GM12874 (cell line): ENCODE results near the gene ATP5ME.

ENCODE experiments used
- TF ChIP-seq, protein P1 (sequence below): IDR thresholded peaks from 2 replicates; pipeline ENCODE4 v1.5.1; 2011; ENCODE audit warnings: low read depth, mild to moderate bottlenecking, control low read depth, low read length, moderate library complexity; ENCODE audit not compliant: insufficient read depth

Gene ATP5ME

DNA sequence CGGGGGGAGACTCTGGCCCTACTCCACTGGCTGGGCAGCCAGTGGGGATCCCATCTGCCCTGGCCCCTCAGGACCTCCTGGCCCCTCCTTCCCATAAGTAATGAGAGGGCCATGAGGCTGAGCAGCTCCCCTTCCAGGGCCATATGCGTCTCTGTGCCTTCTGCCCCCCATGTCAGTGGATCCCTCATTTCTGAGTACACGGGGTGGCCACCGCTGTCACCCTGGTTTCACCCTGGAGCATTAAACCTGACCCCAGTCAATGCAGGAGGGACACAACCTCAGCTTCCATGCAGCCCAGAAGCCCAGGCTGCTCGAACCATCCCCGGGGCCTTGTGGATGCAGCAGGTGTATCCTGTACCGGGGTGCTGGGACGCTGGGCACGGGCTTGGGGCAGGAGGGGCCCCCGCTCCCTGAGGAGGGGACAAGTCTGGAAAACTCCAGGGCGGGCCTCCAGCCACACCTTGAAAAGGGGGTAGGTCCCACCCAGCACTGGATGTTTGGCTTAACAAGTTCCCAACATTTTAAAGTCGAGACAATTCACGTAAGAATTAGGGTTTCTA, 24.2 kb downstream of the ATP5ME start:
- TF ChIP-seq, protein P1, sequence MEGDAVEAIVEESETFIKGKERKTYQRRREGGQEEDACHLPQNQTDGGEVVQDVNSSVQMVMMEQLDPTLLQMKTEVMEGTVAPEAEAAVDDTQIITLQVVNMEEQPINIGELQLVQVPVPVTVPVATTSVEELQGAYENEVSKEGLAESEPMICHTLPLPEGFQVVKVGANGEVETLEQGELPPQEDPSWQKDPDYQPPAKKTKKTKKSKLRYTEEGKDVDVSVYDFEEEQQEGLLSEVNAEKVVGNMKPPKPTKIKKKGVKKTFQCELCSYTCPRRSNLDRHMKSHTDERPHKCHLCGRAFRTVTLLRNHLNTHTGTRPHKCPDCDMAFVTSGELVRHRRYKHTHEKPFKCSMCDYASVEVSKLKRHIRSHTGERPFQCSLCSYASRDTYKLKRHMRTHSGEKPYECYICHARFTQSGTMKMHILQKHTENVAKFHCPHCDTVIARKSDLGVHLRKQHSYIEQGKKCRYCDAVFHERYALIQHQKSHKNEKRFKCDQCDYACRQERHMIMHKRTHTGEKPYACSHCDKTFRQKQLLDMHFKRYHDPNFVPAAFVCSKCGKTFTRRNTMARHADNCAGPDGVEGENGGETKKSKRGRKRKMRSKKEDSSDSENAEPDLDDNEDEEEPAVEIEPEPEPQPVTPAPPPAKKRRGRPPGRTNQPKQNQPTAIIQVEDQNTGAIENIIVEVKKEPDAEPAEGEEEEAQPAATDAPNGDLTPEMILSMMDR, result no peak

DNA sequence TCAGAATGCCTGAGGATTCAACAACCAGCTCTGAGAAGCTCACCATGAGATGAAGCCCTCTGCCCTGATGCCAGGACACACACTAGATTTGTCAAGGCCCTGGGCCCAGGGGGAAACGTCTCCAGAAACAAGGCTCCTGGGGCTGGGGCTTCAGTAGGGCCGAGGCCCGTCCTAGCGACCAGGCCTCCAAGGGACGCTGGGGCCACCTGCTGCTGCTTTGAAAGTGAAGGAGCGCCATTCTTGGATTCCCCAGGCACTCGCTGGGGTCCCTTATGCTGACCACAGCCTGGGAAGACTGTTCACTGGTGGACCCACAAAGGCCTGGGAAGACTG, 24.8 kb downstream of the ATP5ME start:
- TF ChIP-seq, protein P1, result no peak

DNA sequence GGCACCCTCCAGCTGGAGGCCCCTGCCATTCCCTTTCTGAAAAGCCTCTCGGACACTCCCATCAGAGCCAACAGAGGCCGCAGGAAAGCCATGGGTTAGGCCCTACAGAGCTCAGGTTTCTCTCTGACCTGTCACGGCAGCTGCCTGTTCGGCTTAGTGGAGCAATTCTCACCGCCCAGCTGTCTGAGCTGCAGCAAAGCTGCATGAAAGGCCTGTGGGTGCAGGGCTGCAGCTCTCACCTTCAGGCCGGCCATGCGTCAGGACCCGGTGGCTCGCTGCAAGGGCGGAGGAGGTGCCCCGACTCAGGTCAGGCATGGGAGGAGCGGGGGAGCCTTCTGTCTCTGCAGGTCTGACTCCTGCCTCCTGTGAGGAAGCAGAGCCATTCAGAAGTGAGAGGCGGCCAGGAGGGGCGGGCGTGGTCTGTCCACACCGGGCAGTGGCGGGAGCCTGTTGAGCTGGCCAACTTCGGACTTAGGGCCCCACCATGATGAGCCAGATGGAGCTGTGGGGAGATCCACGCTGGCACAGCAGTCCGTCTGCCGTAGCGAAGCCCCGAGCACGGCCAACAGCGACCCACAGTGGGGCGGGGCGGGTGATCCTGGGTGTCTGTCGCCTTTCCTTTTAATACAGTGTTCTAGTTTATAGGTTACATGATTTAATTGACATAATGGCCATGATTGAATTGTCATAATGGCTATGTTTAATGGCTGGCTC, 25.3 kb downstream of the ATP5ME start:
- TF ChIP-seq, protein P1, result no peak

DNA sequence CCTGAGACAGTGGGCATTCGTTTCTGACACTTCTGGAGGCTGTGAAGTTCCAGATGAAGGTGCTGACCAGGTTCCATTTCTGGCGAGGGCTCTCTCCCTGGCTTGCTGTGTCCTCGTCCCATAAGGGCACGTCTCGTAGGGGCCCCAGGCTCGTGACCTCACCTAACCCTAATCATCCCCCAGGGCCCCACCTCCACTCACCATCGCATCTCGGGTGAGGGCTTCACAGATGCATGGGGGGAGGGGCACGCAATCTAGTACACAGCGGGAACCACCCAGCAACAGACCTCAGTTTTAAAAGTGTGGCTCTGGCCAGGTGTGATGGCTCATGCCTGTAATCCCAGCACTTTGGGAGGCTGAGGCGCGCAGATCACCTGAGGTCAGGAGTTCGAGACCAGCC, 26.6 kb downstream of the ATP5ME start:
- TF ChIP-seq, protein P1, result no peak

DNA sequence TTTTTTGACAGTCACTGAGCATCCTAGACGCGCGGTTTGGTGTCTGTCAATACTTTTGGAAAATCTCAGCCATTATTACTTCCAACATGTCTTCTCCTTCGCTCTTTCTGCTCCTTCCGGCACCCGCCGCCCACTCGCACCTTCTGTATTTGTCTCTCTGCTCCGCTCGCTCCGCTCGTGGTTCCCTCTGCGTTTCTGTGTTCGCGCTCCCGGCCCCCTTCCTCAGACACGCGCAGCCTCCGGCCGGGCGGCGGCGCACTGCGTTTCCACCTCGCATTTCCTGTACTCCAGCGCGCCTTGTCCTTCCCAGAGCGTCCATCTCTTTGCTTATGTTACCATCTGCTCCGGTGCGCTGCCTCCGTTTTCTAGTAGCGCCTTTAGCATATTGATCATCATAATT, 27.6 kb downstream of the ATP5ME start:
- TF ChIP-seq, protein P1, result no peak

DNA sequence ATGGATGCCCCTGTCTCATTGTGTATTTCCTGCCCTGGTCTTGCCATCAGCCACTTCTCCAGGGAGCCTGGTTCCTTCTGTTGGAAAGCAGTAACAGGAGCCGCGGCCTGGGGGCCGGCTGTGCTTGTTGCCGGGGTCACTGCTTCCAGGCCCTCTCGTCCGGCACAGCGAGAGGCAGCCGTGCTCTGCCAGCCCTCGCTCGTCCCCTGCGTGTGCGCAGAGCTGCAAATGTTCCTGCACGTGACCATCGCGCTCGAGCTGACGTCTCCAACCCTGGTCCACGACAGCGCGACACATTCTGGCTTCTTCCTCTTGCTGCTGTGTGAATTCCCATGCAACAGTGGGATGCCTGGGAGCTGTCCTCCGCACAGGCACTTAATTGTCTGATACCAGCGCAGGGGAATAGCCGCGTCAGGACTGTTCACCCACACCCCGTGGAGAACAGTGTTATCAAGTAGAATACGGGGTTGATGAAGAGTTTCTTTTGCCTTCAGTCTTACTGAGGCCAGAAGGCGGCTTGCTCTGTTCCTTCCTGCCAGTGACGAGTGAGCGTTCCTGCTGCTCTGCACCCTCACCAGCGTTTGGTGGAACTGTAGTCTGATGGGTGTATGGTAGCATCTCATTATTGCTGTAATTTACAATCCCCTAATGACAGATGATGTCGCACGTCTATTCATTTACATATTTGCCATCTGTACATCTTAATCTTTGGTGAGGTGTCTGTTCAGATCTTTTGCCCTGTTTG, 36.4 kb downstream of the ATP5ME start:
- TF ChIP-seq, protein P1, result no peak

DNA sequence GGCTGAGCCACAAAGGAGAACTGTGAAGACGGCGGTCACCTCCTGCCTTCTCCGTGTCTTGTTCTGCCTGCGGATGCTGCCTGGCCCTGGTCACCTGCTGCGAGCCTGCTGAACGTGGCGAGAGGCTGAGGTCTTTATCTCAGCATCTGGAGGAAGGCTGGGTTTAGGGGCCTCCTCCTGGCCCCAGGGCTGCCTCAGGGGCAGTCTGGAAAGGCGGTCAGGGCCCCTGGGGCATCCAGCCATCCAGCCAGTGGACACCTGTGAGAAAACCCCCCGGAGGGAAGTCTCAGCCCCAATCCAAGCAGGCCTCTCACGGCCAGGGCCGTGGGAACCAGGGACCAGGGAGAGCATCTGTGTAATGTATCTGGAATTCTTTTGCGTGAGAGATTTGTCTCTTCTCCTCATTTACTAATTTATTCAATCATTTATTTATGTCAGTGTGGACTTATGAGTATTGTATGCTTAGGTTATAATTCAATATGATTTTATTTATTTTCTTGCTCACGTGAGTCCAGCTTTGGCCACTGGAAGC, 37.4 kb downstream of the ATP5ME start:
- TF ChIP-seq, protein P1, result no peak
